ENCODE measurements around the gene AKAP17A.

AKAP17A gene

GRCh38 chrX:1551959-1552546 lies 39.4 kb upstream of the AKAP17A start:
- TF ChIP-seq REST (IDR thresholded peaks at IDR 0.05; ENCODE audit: insufficient read depth in 1 of 2, low read depth in 2 of 2, low read length in 2 of 2) (no peak), SIN3A (IDR thresholded peaks at IDR 0.05; ENCODE audit: borderline replicate concordance, insufficient read depth, low read length) (no peak), POLR2AphosphoS5 (IDR thresholded peaks at IDR 0.05; ENCODE audit: low read depth, low read length) (no peak), TAF1 (IDR thresholded peaks at IDR 0.05; ENCODE audit: borderline replicate concordance, insufficient read depth, low read length) (no peak), FOXP2 (optimal IDR thresholded peaks at IDR 0.05; ENCODE audit: borderline replicate concordance, extremely low read depth, extremely low read length, insufficient read depth) (no peak)

GRCh38 chrX:1554469-1555210 lies 36.8 kb upstream of the AKAP17A start:
- TF ChIP-seq TAF1 (IDR thresholded peaks at IDR 0.05; ENCODE audit: borderline replicate concordance, insufficient read depth, low read length) (no peak), POLR2AphosphoS5 (IDR thresholded peaks at IDR 0.05; ENCODE audit: low read depth, low read length) (no peak), REST (IDR thresholded peaks at IDR 0.05; ENCODE audit: insufficient read depth in 1 of 2, low read depth in 2 of 2, low read length in 2 of 2) (no peak), FOXP2 (optimal IDR thresholded peaks at IDR 0.05; ENCODE audit: borderline replicate concordance, extremely low read depth, extremely low read length, insufficient read depth) (no peak)

GRCh38 chrX:1555370-1555769 lies 36.0 kb upstream of the AKAP17A start:
- no peak for TF ChIP-seq TAF1 (IDR thresholded peaks at IDR 0.05; ENCODE audit: borderline replicate concordance, insufficient read depth, low read length)
- TF ChIP-seq REST (IDR thresholded peaks at IDR 0.05; ENCODE audit: insufficient read depth in 1 of 2, low read depth in 2 of 2, low read length in 2 of 2), result no peak
- no peak for TF ChIP-seq FOXP2 (optimal IDR thresholded peaks at IDR 0.05; ENCODE audit: borderline replicate concordance, extremely low read depth, extremely low read length, insufficient read depth)
- TF ChIP-seq SIN3A (IDR thresholded peaks at IDR 0.05; ENCODE audit: borderline replicate concordance, insufficient read depth, low read length), result no peak
- TF ChIP-seq POLR2AphosphoS5 (IDR thresholded peaks at IDR 0.05; ENCODE audit: low read depth, low read length), result no peak

GRCh38 chrX:1558761-1559468 lies 32.5 kb upstream of the AKAP17A start:
- TF ChIP-seq POLR2AphosphoS5 (IDR thresholded peaks at IDR 0.05; ENCODE audit: low read depth, low read length), result no peak
- TF ChIP-seq TAF1 (IDR thresholded peaks at IDR 0.05; ENCODE audit: borderline replicate concordance, insufficient read depth, low read length), result no peak
- TF ChIP-seq REST (IDR thresholded peaks at IDR 0.05; ENCODE audit: insufficient read depth in 1 of 2, low read depth in 2 of 2, low read length in 2 of 2), result no peak
- TF ChIP-seq SIN3A (IDR thresholded peaks at IDR 0.05; ENCODE audit: borderline replicate concordance, insufficient read depth, low read length), result no peak
- no peak for TF ChIP-seq FOXP2 (optimal IDR thresholded peaks at IDR 0.05; ENCODE audit: borderline replicate concordance, extremely low read depth, extremely low read length, insufficient read depth)
